SKM-1 treated with dmso at 0.1 percent for 144 hours (cell line): ENCODE data around the gene MLLT10.
"Not testable (repeated sequence)": the region's sequence is repeated elsewhere in the genome, so short reads cannot be mapped to it uniquely, and the experiment has no call there.

ENCODE experiments used
- DNase-seq: peaks from one replicate; lab custom pipeline; 2025; ENCODE audit not compliant: unreplicated experiment; lab: John Stamatoyannopoulos, UW

The MLLT10 gene

DNA sequence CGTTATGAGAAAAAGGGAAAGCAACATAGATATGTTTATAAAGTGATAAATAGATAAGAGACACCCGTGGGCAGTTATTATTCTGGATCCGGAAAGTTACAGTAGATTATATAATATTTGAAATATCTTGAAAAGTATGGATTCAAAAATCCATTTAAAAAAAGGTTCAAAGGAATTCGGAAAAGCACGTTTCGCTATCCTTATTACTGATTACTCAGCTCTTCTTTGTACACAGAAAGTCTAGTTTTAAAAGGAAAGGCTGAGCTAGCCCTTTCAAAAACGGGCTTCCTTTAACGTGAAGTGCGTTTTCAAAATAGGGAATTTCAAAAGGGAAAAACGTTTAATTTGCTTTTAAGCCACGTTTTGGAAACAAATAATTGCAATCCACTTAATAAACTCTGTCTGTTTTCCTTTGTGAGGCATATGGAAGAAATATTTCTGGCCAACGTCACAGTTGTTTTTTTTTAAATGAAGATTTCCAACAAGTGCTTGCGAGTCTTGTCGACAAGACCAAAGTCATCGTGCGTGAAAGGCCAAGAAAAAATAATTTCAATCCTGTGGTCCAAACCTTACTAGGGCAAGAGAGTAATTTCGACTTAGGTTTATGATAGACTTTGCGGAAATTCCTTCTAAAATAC is 6.3 kb upstream of the MLLT10 start:
- no peak for DNase-seq

DNA sequence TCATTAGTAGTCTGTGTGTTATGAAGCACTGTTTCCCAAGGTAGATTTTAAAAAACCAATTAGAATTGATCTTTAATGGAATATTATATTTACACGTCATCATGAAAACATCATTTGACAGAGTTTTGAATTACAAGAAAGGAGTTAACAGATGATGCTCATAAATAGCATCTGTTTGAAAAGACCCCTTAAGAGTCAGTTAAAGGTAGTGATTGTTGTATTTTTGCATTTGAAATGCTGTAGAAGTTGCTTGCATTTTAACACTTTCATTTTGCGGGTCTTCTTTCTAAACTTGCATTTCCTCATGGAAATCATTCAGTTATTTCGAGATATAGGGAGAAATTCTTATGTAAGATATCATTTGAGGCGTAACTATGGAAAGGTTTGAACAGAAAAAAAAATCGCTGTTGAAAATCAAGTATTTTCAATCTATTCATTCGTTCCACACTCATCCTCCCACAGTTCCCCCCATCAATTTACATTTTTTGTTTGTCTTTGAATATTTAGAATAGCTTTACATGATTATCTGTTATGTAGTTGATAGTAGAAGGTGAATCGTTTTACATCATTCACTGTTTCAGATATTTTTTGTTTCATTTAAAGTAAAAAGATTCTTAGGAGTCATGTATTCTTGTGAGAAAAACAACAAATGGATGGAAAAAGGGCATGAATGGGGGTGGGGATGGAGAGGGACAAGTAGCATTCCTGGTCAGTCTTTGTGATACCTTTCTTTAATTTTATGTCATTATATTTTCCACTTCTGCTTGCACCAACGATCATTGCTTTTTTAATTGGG is 5.6 kb upstream of the MLLT10 start:
- DNase-seq = no peak

DNA sequence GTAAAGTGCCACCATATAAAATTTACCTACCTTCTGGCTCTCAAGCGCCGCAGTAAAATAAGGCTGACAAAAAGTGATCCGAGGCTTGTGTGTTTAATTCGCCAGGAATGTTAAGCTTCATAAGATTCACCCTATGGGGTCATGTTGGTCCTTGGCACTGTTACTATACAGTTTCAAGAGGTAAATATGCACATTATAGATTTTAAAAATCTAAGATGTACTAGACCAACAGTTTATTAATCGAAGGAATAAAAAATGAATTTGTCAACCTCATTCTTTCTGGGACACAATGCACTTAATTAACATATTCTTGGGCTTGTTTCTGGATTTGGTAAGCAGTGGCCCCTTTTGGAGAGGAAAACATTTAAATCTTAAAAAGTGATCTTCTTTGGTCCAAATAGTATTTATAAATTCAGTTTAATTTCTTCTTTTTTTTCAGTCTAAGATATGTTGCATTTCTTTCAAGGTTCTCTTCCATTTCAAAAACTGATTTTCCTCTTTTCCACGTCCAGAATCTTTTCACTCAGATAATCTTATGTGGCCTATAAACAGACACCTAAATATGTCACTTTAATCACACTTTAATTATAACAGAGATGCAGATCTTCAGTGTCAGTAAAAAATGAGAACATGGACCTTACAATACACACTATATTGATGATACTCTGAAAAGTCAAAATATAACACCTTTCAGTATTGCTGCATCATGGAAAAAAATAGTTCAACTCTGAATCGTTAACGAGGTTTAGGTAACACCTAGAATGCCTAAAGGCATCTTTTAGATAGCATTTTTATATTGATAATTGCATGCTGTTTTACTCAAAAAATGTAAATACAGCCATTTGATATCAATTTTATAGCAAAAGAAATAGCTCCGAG is 4.8 kb upstream of the MLLT10 start:
- no peak for DNase-seq

DNA sequence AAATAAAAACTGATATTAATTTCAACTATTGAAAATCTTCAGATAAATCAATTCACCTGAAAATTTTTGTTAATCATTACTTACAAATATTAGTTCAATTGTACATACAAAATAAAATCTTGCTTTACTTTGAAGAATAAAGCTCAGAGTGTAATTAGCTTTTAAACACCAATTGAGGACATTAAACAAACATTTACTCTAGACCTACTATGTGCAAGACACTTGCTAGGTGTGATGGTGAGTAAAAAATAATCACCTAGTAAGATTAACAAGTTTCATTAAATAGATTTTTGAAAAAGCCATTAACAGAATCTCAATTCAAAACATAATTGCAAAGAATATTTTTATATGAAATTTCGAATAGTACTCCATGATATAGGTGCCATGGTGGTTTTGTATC is 3.9 kb upstream of the MLLT10 start:
- no peak for DNase-seq

DNA sequence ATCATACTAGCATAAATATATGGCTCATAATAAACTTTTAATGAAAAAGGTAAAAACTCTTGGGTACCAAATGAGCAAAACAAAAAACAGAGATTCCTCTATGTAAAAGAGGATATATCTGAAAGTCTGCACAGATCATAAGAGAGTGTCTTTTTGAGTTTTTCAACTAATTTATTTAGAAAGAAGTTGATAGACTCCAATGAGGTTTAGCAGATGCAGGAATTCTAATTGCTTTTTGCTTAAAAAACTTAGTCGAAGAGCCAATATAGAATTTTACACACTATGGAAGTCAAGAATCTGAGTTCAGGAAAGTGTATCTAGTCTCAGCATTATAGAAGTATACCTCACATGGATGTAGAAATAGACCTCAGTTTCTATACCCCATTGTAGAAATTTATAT is 3.4 kb upstream of the MLLT10 start:
- no peak for DNase-seq

DNA sequence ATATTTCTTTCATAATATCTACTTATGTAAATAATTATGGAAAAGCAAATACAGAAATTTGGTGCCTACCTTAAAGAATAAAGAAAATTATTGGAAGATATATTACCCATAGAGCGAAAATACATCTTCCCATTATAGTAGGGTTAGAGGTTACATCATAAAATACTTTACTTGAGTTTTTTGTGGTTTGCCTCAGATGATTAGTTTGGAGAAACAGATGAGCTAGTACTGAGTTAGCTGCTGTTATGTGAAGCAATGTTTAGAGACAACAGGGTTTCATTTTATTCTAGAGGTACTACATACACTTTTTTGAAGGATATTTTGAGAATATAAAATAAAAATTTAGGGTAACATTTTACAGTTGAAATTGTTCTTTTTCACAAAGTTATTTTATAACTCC is 2.9 kb upstream of the MLLT10 start:
- DNase-seq = peak; percentile 17

DNA sequence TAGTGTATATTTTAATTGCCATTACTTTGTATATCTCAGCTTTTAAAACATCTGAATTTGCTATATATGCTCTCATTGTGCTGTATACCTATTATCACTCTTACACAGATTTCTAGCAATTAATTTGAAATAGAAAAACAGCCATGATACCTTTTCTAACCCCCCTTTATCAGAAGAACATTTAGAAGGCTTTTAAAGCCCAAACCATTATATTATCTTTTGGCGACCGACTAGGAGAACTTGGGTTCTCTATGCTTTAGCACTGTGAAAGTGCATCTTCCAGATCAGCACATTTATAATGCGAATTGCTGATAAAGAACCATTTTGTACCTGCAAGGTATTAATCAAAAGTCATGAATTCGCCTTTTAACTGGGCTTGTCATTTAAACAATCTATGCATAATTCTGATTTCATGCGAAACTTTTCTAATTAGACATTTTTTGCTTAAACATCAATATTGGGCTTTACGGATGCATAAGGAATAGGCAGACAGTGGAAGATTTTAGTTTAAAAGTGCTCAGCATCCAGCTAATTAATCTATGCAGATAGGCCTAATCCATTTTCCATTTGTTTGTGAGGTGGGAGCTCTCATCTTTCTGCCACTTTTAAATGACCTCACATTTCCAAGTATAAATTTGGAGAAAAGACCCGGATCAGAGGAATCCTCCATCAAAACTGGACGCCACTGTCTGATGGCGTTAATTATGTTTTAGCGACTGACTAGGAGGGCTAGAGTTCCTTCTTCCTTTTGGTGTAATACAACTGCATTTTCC is 1.2 kb upstream of the MLLT10 start:
- no peak for DNase-seq

DNA sequence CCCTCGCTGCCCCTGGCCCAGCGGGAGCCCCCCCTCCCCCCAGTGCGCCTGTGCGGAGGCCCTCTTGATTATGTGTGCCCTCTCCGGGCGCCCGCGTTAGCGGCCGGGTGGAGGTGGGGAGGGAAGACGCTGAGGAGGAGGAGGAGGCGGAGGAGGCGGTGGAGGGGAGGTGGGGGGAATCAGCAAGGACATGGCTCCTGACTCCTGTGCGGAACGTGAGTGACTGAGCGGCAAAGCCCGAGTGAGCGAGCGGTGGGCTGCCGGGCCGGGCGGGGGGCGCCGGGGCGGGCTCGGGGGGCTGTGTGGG is 201 bp downstream of the MLLT10 start:
- DNase-seq = no peak

DNA sequence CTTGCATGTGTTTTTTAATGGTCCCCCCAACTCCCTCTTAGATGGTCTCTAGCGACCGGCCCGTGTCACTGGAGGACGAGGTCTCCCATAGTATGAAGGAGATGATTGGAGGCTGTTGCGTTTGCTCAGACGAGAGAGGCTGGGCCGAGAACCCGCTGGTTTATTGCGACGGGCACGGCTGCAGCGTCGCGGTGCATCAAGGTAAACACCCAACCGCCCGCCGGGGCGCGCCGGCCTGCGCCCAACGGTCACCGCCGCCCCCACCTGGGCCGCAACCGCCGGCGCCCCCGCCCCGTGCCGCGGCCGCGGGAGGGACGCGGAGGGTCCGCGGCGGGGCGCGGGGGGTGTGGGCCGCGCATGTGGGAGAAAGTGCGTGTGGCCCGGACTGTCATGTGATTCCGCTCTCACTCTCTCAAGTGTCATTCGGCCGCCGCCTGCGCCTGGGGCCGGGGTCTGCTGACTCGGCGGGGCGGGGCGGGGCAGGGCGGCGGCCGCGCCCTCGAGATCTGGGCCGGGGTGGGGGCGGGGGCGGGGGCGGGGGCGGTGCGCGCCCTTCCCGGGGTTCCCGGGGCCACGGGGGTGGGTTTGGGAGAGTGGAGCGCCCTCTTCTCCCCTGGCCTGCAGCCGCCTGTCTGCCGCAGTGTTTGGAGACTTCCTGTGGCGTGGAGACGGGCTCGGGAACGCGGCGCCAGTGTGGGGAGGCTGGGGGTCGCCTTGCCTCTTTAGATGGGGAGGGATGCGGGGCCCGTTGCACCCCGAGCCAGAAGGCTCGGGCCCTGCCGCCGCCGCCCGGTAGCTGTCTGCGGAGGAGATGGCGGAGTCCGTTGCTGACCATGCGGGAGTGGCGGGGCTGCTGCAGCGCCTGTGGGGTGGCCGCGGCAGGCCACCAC is 817 bp downstream of the MLLT10 start:
- DNase-seq = no peak

DNA sequence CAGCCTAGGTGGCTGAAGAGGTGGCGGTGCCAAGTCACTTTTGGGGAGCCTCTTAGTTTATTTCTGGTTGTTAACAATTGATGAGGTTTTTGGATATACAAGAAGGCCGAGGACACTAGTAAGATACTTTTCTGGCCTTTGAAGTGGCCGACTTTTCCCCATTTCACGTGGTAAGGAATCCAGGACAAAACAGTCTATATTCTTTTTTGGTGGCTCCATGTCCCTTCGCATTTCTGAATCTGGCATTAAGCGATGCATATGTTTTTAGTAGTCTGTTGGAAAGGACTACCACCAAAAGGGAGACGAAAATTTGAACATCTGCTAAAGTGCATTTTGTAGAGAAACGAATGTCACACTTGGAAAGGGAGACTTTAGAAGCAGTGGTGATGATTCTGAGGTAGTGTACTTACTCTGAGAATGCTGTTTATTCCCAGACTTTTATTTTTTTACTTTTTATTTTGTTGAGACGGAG is 1.5 kb downstream of the MLLT10 start:
- DNase-seq = no peak

DNA sequence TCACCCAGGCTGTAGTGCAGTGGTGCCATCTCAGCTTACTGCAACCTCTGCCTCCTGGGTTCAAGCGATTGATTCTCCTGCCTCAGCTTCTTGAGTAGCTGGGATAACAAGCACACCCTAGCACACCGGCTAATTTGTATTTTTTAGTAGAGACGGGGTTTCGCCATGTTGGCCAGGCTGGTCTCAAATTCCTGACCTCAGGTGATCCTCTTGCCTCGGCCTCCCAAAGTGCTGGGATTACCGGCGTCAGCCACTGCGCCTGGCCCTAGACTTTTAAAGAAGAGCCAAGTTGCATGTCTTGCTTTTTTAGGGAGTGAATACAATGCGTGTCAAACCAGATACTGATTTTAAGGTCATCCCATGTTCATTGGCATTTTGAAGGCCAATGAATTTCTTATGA is 1.9 kb downstream of the MLLT10 start:
- DNase-seq = not testable (repeated sequence)

DNA sequence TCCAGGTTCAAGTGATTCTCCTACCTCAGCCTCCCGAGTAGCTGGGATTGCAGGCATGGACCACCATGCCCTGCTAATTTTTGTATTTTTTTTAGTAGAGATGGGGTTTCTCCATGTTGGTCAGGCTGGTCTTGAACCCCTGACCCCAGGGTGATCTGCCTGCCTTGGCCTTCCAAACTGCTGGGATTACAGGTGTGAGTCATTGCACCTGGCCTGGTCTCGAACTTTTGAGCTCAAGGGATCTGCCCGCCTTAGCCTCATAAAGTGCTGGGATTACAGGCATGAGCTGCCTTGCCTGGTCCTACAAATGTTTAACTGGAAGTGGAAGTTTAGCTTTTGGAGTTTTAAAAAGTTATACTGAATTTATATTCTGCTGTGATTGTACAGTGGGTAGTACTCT is 2.8 kb downstream of the MLLT10 start:
- no peak for DNase-seq

DNA sequence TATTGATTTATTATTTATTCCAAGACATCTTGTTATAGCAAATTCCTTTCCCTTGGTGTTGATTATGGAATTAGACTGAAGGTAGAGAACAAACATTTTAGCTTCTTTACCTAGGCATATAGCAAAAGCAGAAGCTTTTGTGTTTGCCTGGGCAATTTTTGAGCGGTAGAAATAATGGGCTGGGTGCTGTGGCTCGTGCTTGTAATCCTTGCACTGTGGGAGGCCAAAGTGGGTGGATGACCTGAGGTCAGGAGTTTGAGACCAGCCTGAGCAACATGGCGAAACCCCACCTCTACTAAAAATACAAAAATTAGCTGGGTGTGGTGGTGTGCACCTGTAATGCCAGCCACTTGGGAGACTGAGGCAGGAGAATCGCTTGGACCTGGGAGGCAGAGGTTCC is 6.7 kb downstream of the MLLT10 start:
- not testable (repeated sequence) for DNase-seq

DNA sequence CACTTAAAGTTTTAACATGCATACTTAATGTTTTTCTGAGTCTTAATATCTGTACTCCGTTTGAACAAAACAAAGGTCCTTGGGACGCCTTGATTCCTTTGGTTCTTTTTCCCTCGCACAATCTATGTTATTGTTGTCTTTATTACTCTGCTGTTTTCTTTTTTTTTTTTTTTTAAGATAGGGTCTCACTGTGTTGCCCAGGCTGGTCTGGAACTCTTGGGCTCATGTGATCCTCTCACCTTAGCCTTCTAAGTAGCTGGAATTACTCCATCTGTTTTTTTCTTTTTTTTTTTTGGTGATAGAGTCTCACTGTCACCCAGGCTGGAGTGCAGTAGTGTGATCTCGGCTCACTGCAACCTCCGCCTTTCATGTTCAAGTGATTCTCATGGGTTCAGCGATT is 13.2 kb downstream of the MLLT10 start:
- DNase-seq = no peak

DNA sequence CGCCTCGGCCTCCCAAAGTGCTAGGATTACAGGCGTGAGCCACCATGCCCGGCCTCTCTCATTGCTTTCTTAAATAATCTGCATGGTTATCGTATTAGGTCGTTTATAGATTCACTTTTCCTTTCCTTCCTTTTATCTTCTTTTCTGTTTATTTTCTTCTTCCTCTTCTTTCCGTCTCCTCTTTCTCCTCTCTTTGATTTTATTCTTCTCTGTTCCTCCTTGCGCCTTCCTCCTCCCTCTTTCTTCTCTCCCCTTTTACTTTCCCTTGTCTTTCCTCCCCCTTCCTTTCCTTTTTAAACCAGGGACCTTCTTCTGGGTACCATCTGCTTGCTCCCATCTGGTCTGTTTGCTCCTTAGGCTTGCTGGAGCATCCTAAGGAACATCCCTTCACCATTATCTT is 18.6 kb downstream of the MLLT10 start:
- DNase-seq = no peak

DNA sequence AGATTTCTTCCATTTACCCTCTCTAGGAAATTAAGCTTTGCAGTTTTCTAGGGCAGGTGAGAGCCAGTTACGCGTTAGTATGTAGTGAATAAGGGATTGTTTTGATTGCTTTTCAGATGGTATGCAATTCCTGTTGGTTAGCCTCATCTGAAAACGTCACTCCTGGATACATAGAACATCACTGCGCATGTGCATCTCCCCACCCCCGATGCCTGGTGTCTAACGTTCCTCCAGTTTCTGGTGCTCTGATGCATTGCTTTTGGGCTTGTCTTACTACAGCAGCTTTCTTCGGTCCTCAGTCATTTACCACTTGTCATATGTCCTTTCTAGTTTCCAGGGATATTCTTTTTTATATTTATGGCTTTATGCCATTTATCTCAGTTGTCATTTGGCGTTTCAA is 22.5 kb downstream of the MLLT10 start:
- no peak for DNase-seq

DNA sequence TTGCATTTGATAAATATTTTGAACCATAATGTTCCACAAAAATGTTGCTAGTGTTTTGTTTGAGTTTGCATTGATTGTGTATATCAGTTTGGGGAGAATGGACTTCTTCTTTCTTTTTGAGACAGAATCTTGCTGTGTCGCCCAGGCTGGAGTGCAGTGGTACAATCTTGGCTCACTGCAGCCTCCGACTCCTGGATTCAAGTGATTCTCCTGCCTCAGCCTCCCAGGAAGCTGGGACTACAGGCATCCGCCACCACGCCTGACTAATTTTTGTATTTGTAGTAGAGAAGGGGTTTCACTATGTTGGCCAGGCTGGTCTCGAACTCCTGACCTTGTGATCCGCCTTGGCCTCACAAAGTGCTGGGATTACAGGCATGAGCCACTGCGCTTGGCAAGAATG is 25.0 kb downstream of the MLLT10 start:
- DNase-seq = not testable (repeated sequence)

DNA sequence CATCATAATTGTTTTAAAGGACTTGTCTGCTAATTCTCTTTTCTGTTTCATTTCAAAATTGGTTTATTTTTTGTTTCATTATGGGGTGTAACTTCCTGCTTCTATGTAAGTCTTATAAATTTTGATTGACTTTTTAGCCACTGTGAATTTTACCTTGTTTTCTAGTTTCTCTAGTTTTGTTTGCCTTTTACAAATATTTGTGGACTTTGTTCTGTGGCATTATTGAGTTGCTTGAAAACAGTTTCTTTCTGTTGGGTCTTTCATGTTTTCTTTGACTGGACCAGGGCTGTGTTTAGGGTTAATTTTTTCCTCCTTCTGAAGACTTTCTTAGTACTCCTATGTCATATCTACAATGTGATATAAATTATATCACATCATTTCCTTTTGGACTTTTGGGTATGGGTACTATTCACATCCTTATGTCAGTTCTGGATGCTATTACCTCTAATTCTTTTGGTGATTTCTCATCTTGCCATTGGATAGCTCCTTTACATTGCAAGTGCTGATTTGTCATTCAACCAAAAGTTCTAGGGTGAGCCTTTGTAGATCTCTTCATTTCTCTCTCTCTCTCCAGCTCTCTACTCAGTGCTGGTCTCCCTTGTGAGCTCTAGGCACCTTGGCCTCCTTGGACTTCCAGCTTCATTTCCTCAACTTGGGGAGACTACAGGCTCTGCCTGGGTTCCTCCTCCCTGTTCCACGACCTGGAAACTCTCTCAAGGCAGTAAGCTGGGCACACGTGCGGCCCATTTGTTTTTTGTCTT is 36.9 kb downstream of the MLLT10 start:
- no peak for DNase-seq

DNA sequence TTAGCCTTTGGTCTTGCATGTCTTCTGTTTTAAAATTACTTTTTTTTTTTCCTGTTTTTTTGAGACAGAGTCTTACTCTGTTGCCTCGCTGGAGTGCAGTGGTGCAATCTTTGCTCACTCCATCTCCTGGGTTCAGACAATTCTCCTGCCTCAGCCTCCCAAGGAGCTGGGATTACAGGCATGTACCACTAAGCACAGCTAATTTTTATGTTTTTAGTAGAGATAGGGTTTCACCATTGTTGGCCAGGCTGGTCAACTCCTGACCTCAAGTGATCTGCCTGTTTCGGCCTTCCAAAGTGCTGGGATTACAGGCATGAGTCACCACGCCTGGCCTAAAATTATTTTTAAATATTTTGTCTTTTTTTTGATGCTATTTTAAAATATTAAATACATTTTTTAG is 38.5 kb downstream of the MLLT10 start:
- no peak for DNase-seq
